ENCODE measurements around the gene PRUNE1.
A peak's percentile ranks its signal among the peaks of the same experiment; 100 is the strongest.

PRUNE1 gene

DNA sequence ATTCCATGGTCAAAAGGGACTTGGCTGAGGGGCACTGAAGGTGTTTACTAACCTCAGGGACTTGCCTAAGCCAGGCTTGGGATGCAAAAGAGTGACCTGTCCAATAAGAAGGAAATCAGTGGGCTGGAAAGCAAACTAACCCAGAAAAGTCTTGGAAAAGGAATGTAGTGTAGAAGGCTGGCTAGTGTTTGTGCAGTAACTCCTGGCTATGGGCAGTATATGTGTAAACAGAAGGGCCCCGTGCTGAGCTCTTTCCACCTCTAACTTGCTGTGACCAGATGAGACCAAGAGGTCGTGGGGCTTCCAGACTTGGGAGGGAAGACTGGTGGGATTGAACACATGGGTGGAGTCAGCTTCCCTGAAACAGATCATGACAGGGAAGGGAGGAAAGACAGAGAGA is 5.6 kb upstream of the PRUNE1 start:
- ATAC-seq: no peak
- no peak for TF ChIP-seq ARNTL (CRISPR knock-in tag; IDR thresholded peaks at IDR 0.05; ENCODE audit: borderline replicate concordance, low read depth)
- no peak for TF ChIP-seq ZNF70 (CRISPR knock-in tag; IDR thresholded peaks at IDR 0.05)
- TF ChIP-seq ZC3H10 (CRISPR knock-in tag; IDR thresholded peaks at IDR 0.05): no peak
- TF ChIP-seq CSDC2 (CRISPR knock-in tag; IDR thresholded peaks at IDR 0.05): no peak

- no peak for ATAC-seq
- no peak for TF ChIP-seq ZFP30 (CRISPR knock-in tag; IDR thresholded peaks at IDR 0.05)
- TF ChIP-seq ZNF70 (CRISPR knock-in tag; IDR thresholded peaks at IDR 0.05): no peak
- TF ChIP-seq, protein P1, sequence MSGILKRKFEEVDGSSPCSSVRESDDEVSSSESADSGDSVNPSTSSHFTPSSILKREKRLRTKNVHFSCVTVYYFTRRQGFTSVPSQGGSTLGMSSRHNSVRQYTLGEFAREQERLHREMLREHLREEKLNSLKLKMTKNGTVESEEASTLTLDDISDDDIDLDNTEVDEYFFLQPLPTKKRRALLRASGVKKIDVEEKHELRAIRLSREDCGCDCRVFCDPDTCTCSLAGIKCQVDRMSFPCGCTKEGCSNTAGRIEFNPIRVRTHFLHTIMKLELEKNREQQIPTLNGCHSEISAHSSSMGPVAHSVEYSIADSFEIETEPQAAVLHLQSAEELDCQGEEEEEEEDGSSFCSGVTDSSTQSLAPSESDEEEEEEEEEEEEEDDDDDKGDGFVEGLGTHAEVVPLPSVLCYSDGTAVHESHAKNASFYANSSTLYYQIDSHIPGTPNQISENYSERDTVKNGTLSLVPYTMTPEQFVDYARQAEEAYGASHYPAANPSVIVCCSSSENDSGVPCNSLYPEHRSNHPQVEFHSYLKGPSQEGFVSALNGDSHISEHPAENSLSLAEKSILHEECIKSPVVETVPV (CRISPR knock-in tag; IDR thresholded peaks at IDR 0.05): no peak
- no peak for TF ChIP-seq GLIS3 (CRISPR knock-in tag; IDR thresholded peaks at IDR 0.05)
- no peak for TF ChIP-seq ZNF565 (CRISPR knock-in tag; conservative IDR thresholded peaks at IDR 0.05; ENCODE audit: low read depth)
- no peak for TF ChIP-seq TSHZ2 (CRISPR knock-in tag; IDR thresholded peaks at IDR 0.05)
- no peak for TF ChIP-seq POU6F1 (CRISPR knock-in tag; IDR thresholded peaks at IDR 0.05; ENCODE audit: borderline replicate concordance, low read depth)
- TF ChIP-seq PATZ1 (CRISPR knock-in tag; IDR thresholded peaks at IDR 0.05; ENCODE audit: borderline replicate concordance): no peak
- TF ChIP-seq ZC3H10 (CRISPR knock-in tag; IDR thresholded peaks at IDR 0.05): no peak
- no peak for TF ChIP-seq TCF4 (CRISPR knock-in tag; IDR thresholded peaks at IDR 0.05; ENCODE audit: borderline replicate concordance)
- no peak for TF ChIP-seq ZFP3 (CRISPR knock-in tag; IDR thresholded peaks at IDR 0.05)
- no peak for TF ChIP-seq BACH2 (CRISPR knock-in tag; IDR thresholded peaks at IDR 0.05; ENCODE audit: borderline replicate concordance)
- TF ChIP-seq, protein P2, sequence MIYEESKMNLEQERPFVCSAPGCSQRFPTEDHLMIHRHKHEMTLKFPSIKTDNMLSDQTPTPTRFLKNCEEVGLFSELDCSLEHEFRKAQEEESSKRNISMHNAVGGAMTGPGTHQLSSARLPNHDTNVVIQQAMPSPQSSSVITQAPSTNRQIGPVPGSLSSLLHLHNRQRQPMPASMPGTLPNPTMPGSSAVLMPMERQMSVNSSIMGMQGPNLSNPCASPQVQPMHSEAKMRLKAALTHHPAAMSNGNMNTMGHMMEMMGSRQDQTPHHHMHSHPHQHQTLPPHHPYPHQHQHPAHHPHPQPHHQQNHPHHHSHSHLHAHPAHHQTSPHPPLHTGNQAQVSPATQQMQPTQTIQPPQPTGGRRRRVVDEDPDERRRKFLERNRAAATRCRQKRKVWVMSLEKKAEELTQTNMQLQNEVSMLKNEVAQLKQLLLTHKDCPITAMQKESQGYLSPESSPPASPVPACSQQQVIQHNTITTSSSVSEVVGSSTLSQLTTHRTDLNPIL (CRISPR knock-in tag; IDR thresholded peaks at IDR 0.05; ENCODE audit: low read depth): no peak
- TF ChIP-seq ISL1 (CRISPR knock-in tag; IDR thresholded peaks at IDR 0.05): no peak
- TF ChIP-seq ESRRG (CRISPR knock-in tag; IDR thresholded peaks at IDR 0.05): no peak
Measured at GRCh38 chr1:151003180-151003579, 5.1 kb upstream of the PRUNE1 start.

- TF ChIP-seq RARB (CRISPR knock-in tag; IDR thresholded peaks at IDR 0.05) (no peak), TCF4 (CRISPR knock-in tag; IDR thresholded peaks at IDR 0.05; ENCODE audit: borderline replicate concordance) (no peak), TOX (CRISPR knock-in tag; IDR thresholded peaks at IDR 0.05; ENCODE audit: borderline replicate concordance) (no peak), PATZ1 (CRISPR knock-in tag; IDR thresholded peaks at IDR 0.05; ENCODE audit: borderline replicate concordance) (no peak), POU6F1 (CRISPR knock-in tag; IDR thresholded peaks at IDR 0.05; ENCODE audit: borderline replicate concordance, low read depth) (no peak)
- ATAC-seq: peak; percentile 1; the same call in 2 of the 3 replicates
Measured at GRCh38 chr1:151005729-151006319, 2.4 kb upstream of the PRUNE1 start.

All from SK-N-SH treated with all-trans-retinoic acid at 6 μM for 48 hours (cell line).